Osteocyte (in vitro differentiated cells): ENCODE data around the gene PLXNA2. TPM values are rescaled to one million over a fixed set of nuclear protein-coding genes. Genes with fewer than 3 reads are reported as not detected.

Source experiments
- DNase-seq: peaks from one replicate; pipeline ENCODE4 v3.0.0; 2021; ENCODE audit warnings: mixed read lengths; ENCODE audit not compliant: unreplicated experiment; ENCODE audit errors: extremely low spot score
- H3K27ac Mint-ChIP-seq: one replicate; pipeline ENCODE4 v1.8.0; 2021; ENCODE audit warnings: mild to moderate bottlenecking, mixed read lengths; ENCODE audit not compliant: unreplicated experiment
- H3K27me3 Mint-ChIP-seq: one replicate; pipeline ENCODE4 v1.8.0; 2021; ENCODE audit warnings: mixed read lengths; ENCODE audit not compliant: unreplicated experiment
- H3K36me3 Mint-ChIP-seq: one replicate; pipeline ENCODE4 v1.8.0; 2021; ENCODE audit warnings: mixed read lengths; ENCODE audit not compliant: unreplicated experiment
- H3K4me1 Mint-ChIP-seq: one replicate; pipeline ENCODE4 v1.8.0; 2021; ENCODE audit warnings: mixed read lengths; ENCODE audit not compliant: unreplicated experiment
- H3K4me3 Mint-ChIP-seq: one replicate; pipeline ENCODE4 v1.8.0; 2021; ENCODE audit warnings: mild to moderate bottlenecking, moderate library complexity, mixed read lengths; ENCODE audit not compliant: unreplicated experiment
- H3K9me3 Mint-ChIP-seq: one replicate; pipeline ENCODE4 v1.8.0; 2021; ENCODE audit warnings: mixed read lengths; ENCODE audit not compliant: unreplicated experiment
- CTCF ChIP-seq: fragments of 200-600 bp; sonication (generic); IDR thresholded peaks from 2 replicates; pipeline ENCODE4 v1.5.0; 2021; ENCODE audit warnings: antibody characterized with exemption, mild to moderate bottlenecking, moderate library complexity
- total RNA-seq: library from RNA; stranded (reverse); gene quantifications from 2 replicates; pipeline ENCODE4 v1.2.1, GENCODE V29; 2021

Gene PLXNA2
- total RNA-seq, 1 donor from 2014 or later = 19.5 TPM

DNA sequence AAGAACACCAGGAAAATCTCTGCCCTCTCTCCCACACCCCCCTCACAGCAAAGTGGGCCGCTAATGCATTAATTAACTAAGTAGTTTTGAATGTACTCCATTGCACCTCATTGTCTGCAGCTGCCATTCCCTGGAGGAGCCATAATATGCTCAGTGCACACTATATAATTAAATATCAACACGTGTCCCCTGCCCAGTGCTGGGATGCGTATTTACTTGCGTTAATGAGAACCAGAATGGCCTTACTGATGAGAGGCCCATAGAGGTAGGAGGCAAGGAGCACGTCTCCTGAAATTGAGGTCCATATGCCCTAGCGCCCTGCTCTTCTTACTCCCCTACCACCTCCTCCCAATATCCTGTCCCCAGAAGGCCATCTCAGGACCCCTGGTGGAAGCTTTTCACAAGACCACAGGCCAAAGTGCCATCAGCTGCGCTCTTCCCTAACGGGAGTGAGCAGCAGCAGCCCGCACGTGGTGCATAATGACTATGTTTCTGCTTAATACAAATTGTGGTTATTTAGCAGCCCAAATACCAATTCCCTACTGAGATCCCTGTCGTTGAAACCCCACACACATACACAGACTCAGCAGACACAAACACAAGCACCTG is 76.8 kb downstream of the PLXNA2 start:
- Mint-ChIP-seq H3K27me3 (no peaks in the 10 kb centered on the region), H3K4me3 (no peak overlapping the region), H3K4me1 (peaks cover 29% of the 10 kb centered on the region), H3K27ac (no peak overlapping the region), H3K9me3 (no peaks in the 10 kb centered on the region), H3K36me3 (peaks cover 1% of the 10 kb centered on the region)
- no peak for TF ChIP-seq CTCF
- DNase-seq = no peak

GRCh38 chr1:208166340-208167138 is 77.6 kb downstream of the PLXNA2 start:
- Mint-ChIP-seq H3K4me1 (peaks cover 35% of the 10 kb centered on the region), H3K9me3 (no peaks in the 10 kb centered on the region), H3K27ac (no peak overlapping the region), H3K4me3 (no peak overlapping the region), H3K36me3 (peaks cover 1% of the 10 kb centered on the region), H3K27me3 (no peaks in the 10 kb centered on the region)
- no peak for DNase-seq
- TF ChIP-seq CTCF = no peak

GRCh38 chr1:208165659-208166058 is 78.5 kb downstream of the PLXNA2 start:
- Mint-ChIP-seq H3K36me3 (peaks cover 1% of the 10 kb centered on the region), H3K9me3 (no peaks in the 10 kb centered on the region), H3K4me3 (no peak overlapping the region), H3K4me1 (peaks cover 39% of the 10 kb centered on the region), H3K27me3 (no peaks in the 10 kb centered on the region), H3K27ac (no peak overlapping the region)
- no peak for DNase-seq
- TF ChIP-seq CTCF = no peak

DNA sequence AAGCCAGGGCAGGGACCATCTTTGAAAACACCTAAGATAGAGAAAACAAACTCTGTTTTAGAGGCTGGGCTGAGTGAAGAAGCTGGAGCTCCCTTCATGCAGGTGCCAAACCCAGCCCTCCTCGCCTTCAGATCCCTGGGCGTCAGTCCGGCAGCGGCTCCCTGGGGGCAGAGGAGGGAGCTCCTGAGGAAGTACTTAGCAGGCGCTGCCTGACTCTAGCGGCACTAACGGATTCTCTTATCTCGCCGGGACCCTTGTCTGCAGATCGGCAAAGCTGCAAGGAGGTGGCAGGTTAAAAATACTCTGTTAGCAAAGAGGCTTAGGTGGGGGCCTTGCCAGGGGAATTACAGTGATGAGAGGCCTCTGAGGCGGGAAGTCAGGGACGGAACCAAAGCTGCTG is 79.6 kb downstream of the PLXNA2 start:
- H3K9me3 Mint-ChIP-seq = no peaks in the 10 kb centered on the region
- DNase-seq = no peak
- peaks cover 1% of the 10 kb centered on the region for H3K36me3 Mint-ChIP-seq

More for the DNA sequence above, 79.6 kb downstream of the PLXNA2 start:
- Mint-ChIP-seq H3K4me3 (no peak overlapping the region), H3K27ac (no peak overlapping the region), H3K27me3 (no peaks in the 10 kb centered on the region), H3K4me1 (peaks cover 41% of the 10 kb centered on the region)
- no peak for TF ChIP-seq CTCF
